Measurements from ENCODE around the gene ETFBKMT.

GRCh38 chr12:31655792-31656191, 3.7 kb upstream of the ETFBKMT start:
- no peak for TF ChIP-seq POLR2A (IDR thresholded peaks at IDR 0.05)
- TF ChIP-seq CTCF (IDR thresholded peaks at IDR 0.05), result no peak
